ENCODE data around the gene CLDN9. TPM values are rescaled to one million over a fixed set of nuclear protein-coding genes. Genes with fewer than 3 reads are reported as not detected.

CLDN9 gene
- total RNA-seq, 1 donor from 2014 or later: not detected

DNA sequence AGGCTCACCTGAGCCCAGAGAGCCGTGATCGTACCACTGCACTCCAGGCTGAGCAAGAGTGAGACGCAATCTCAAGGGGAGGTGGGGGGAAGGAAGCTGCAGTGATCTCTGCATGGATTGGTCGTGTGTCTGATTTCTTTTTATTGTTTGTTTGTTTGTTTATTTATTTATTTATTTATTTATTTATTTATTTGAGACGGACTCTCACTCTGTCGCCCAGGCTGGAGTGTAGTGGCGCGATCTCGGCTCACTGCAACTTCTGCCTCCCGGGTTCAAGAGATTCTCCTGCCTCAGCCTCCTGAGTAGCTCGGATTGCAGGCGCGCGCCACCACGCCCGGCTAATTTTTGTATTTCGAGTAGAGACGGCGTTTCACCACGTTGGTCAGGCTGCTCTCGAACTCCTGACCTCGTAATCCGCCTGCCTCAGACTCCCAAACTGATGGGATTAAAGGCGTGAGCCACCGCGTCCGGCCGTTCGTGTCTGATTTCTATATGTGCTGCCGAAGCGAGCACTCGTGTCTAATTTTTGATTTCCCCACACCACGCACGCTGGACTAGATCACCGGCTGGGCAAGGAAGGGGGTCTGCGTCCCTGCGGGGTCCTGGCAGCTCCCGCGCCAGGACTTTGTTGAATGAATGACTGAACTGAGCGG is 7.0 kb downstream of the CLDN9 start:
- ATAC-seq (ENCODE audit: low read depth): no peak
- Mint-ChIP-seq H3K36me3 (ENCODE audit: low read depth) (peaks cover 5% of the 10 kb centered on the region), H3K27me3 (peaks cover 11% of the 10 kb centered on the region), H3K9me3 (no peaks in the 10 kb centered on the region), H3K4me3 (peak overlapping the region; percentile 80), H3K4me1 (peaks cover 49% of the 10 kb centered on the region), H3K27ac (peak overlapping the region; percentile 59)
- ChIA-PET POLR2A (interaction anchor here (0.6 to 1.9 kb wide), 8 partner anchors 8 to 137 kb away, joined by 3 to 9 read pairs (median 3); partner anchors contain the start of genes FLYWCH2 and ZNF213), CTCF (interaction anchor here (0.8 to 2.4 kb wide), 4 partner anchors 9 to 111 kb away, joined by 3 to 12 read pairs (median 10); no protein-coding TSS in a partner anchor)
- intact Hi-C loops (cut with micrococcal nuclease): loop anchor here (1.0 to 5.0 kb wide), 7 partner anchors 15 to 112 kb away; partner anchors contain the start of genes PAQR4 and ZSCAN10
- TF ChIP-seq, protein P1, sequence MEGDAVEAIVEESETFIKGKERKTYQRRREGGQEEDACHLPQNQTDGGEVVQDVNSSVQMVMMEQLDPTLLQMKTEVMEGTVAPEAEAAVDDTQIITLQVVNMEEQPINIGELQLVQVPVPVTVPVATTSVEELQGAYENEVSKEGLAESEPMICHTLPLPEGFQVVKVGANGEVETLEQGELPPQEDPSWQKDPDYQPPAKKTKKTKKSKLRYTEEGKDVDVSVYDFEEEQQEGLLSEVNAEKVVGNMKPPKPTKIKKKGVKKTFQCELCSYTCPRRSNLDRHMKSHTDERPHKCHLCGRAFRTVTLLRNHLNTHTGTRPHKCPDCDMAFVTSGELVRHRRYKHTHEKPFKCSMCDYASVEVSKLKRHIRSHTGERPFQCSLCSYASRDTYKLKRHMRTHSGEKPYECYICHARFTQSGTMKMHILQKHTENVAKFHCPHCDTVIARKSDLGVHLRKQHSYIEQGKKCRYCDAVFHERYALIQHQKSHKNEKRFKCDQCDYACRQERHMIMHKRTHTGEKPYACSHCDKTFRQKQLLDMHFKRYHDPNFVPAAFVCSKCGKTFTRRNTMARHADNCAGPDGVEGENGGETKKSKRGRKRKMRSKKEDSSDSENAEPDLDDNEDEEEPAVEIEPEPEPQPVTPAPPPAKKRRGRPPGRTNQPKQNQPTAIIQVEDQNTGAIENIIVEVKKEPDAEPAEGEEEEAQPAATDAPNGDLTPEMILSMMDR (IDR thresholded peaks at IDR 0.05): no peak
- no peak for DNase-seq

DNA sequence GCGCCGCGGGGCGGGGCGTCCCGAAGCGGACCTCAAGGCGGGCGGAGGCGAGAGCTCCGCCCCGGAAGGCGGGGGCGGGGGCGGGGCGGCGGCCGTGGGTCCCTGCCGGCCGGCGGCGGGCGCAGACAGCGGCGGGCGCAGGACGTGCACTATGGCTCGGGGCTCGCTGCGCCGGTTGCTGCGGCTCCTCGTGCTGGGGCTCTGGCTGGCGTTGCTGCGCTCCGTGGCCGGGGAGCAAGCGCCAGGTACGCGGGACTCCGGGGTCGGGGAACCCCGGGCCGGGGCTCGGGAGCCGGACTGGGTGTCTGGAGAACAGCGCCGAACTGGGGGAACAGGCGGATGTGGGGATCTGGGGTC is 7.5 kb downstream of the CLDN9 start, which contains the start of gene TNFRSF12A:
TNFRSF12A (plus strand) TSS at position 122 of the 357 bp plus-strand sequence; CDS start at position 152, 30 bp downstream.
- H3K27me3 Mint-ChIP-seq: peaks cover 6% of the 10 kb centered on the region
- intact Hi-C loops (cut with micrococcal nuclease): loop anchor here (1.0 to 5.0 kb wide), 7 partner anchors 16 to 113 kb away; partner anchors contain the start of genes PAQR4 and ZSCAN10
- peaks cover 5% of the 10 kb centered on the region for H3K36me3 Mint-ChIP-seq (ENCODE audit: low read depth)
- H3K27ac Mint-ChIP-seq: peak within 1 kb of the TSS; percentile 99
- DNase-seq: peak; percentile 71
- H3K4me1 Mint-ChIP-seq: peaks cover 49% of the 10 kb centered on the region
- POLR2A ChIA-PET: interaction anchor here (0.7 to 1.9 kb wide), 8 partner anchors 8 to 137 kb away, joined by 3 to 9 read pairs (median 4); partner anchors contain the start of genes FLYWCH2 and ZNF213
- peak; percentile 23 for ATAC-seq (ENCODE audit: low read depth)
- H3K9me3 Mint-ChIP-seq: no peaks in the 10 kb centered on the region
- peak within 1 kb of the TSS; percentile 92 for H3K4me3 Mint-ChIP-seq
- TF ChIP-seq, protein P1 (IDR thresholded peaks at IDR 0.05): no peak
- CTCF ChIA-PET: interaction anchor here (1.8 to 2.4 kb wide), 3 partner anchors 8 to 16 kb away, joined by 9 to 12 read pairs (median 11); no protein-coding TSS in a partner anchor

DNA sequence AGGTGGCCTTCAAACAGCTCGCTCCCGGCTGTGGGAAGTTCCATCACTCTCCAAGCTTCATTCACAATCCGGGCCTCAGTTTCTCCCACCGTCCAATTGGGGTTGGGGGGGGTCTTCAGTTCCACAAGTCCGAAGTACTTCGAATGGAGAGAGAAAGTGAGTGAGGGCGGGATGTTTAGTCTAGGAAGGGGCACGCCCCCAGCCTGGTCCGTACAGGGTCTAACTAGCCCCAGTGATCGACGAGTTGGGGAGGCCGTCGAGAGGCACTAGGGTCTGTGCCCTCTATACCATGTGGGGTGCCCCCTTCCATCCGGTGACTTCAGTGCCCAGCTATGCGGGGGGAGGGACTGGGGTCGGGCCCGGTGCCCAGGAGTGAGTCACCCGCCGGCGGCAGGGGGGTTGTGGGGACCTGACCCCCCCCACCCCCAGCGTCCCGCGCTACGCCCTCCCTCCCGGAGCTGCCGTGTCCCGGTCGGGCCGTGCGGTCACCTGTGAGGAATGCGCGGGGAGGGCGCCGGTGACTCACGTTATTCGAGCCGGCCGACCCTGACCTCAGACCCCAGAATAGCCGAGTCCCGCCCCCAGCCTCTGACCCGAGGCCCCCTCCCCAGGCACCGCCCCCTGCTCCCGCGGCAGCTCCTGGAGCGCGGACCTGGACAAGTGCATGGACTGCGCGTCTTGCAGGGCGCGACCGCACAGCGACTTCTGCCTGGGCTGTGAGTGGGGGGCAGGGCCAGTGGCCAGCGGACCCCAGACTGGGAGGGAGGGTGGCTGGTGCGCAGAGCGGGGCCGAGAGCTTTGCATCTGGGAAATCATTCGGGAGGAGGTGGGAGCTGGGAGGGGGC is 8.1 kb downstream of the CLDN9 start:
- no peak for ATAC-seq (ENCODE audit: low read depth)
- peak; percentile 38 for DNase-seq
- Mint-ChIP-seq H3K36me3 (ENCODE audit: low read depth) (peaks cover 5% of the 10 kb centered on the region), H3K27ac (peak overlapping the region; percentile 99), H3K4me3 (peak overlapping the region; percentile 92), H3K9me3 (no peaks in the 10 kb centered on the region), H3K27me3 (peaks cover 6% of the 10 kb centered on the region), H3K4me1 (peaks cover 49% of the 10 kb centered on the region)
- ChIA-PET POLR2A (interaction anchor here (0.6 to 3.9 kb wide), 10 partner anchors 7 to 1354 kb away, joined by 3 to 40 read pairs (median 5); partner anchors contain the start of genes FLYWCH2 and ZNF213), CTCF (interaction anchor here (1.1 to 2.4 kb wide), 4 partner anchors 8 to 37 kb away, joined by 3 to 12 read pairs (median 10); no protein-coding TSS in a partner anchor)
- intact Hi-C loops (cut with micrococcal nuclease): loop anchor here (1.0 to 5.0 kb wide), 7 partner anchors 17 to 114 kb away; partner anchors contain the start of genes PAQR4 and ZSCAN10
- TF ChIP-seq, protein P1 (IDR thresholded peaks at IDR 0.05): no peak

DNA sequence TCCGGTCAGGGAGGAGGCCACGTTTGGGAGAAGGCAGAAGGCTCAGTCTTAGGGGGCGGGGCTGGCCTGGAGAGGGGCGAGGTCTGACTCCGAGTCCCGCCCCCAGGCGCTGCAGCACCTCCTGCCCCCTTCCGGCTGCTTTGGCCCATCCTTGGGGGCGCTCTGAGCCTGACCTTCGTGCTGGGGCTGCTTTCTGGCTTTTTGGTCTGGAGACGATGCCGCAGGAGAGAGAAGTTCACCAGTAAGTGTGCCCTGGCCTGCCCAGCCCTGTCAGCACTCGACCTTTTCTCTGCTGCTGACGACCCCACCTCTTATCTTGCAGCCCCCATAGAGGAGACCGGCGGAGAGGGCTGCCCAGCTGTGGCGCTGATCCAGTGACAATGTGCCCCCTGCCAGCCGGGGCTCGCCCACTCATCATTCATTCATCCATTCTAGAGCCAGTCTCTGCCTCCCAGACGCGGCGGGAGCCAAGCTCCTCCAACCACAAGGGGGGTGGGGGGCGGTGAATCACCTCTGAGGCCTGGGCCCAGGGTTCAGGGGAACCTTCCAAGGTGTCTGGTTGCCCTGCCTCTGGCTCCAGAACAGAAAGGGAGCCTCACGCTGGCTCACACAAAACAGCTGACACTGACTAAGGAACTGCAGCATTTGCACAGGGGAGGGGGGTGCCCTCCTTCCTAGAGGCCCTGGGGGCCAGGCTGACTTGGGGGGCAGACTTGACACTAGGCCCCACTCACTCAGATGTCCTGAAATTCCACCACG is 8.9 kb downstream of the CLDN9 start:
- TF ChIP-seq, protein P1 (IDR thresholded peaks at IDR 0.05): no peak
- Mint-ChIP-seq H3K9me3 (no peaks in the 10 kb centered on the region), H3K36me3 (ENCODE audit: low read depth) (peaks cover 13% of the 10 kb centered on the region), H3K4me1 (peaks cover 49% of the 10 kb centered on the region), H3K4me3 (peak overlapping the region; percentile 92), H3K27ac (peak overlapping the region; percentile 99), H3K27me3 (peaks cover 4% of the 10 kb centered on the region)
- POLR2A ChIA-PET: interaction anchor here (0.6 to 3.9 kb wide), 5 partner anchors 10 to 1355 kb away, joined by 5 to 40 read pairs (median 8); no protein-coding TSS in a partner anchor
- intact Hi-C loops (cut with micrococcal nuclease): loop anchor here (2.0 to 5.0 kb wide), 5 partner anchors 39 to 114 kb away; partner anchors contain the start of genes PAQR4 and ZSCAN10
- ATAC-seq (ENCODE audit: low read depth): peak; percentile 27
- CTCF ChIA-PET: interaction anchor here (1.1 to 2.1 kb wide), 7 partner anchors 10 to 108 kb away, joined by 3 to 11 read pairs (median 5); no protein-coding TSS in a partner anchor
- peak; percentile 72 for DNase-seq

Measured in activated B cell treated with CpG ODN at 0.5 μM for 24 hours (primary cell).